RPMI7951 (cell line): ENCODE results near the gene YPEL1. TPM values are rescaled to one million over a fixed set of nuclear protein-coding genes. Genes with fewer than 3 reads are reported as not detected.
"Not testable (repeated sequence)": the region's sequence is repeated elsewhere in the genome, so short reads cannot be mapped to it uniquely, and the experiment has no call there.

Source experiments
- DNase-seq: peaks from one replicate; pipeline ENCODE4 v3.0.0-alpha.2; 2012; ENCODE audit warnings: low read depth
- total RNA-seq: library from RNA; depleted of rRNA; stranded (reverse); fragments of >200 nt; shearing (Covaris generic); gene quantifications from 2 replicates; pipeline ENCODE4 v1.2.3, GENCODE V29; 2014

YPEL1 gene
- total RNA-seq, 1 experiment from 2014 or later: 1.8 TPM

DNA sequence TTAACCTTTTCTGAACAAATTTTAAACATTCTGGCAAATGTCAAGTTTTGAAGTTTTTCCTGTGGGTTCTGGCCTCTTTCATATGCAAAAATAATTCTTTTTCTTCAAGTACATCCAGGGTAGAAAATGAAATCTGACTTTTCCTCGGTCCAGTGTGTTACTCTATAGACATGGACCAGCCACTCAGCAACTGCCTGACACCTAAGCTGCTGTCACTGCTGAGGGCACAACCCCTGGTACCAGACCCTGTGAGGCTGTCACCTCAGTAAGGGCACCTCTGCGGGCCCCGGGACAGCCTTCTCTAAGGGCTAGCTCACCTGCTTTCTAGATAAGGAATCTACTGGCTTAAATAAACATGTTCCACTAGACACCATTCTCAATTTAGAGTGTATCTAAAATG is 36.0 kb downstream of the YPEL1 start:
- DNase-seq: no peak

- DNase-seq: peak; percentile 86
Measured at GRCh38 chr22:21698430-21699329, 36.9 kb downstream of the YPEL1 start.

DNA sequence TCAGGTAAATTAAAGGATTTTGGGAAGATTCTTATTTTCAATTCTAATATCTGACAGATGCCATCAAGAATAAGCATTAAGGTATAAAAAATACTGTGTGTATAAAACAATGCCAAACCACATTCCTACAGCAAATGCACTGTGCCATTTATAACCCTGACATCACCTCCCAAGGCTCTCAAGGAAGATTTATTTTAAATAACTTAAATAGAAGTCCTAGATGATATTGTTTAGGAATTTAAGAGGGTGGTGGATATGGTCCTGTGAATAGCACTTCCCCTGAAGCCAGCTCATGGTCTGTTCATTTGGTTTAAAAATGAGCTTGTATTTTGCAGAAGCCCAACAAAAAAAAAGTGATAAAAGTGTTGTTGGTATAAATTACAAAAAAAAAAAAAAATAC is 37.7 kb downstream of the YPEL1 start:
- DNase-seq: no peak

DNA sequence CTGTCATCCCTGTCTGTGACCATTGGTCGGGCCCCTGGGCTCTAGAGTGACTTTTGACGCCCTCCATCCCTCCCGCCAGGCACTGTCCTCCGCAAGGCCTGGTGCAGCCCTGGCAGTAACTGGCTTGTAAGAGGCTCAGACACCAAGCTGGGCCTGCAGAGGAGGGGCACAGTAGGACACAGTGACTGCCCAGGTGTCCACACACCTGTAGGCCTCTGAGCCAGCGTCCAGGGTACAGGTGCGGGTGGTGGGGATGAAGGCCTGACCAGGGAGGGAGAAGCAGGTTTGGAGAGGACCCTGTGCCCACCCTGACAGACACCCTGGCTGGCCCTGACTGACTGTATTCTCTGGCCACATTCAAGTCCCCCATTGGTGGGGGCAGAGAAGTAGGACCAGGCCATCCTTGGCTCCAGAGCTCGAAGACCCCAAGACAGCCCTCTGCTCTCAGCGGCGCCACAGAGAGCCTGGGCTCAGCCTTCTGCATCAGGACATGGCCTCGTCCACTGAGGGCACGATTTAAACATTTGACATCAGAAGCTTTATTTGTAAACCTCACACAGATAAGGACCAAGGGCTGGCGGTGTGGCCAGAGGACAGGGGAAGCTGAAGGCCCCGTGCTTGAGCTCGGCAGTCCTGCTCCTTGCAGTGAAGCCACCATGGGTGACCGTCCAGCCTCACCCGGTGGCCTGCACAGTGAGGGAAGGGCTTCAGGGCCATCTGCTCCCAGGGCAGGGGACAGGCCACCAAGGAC is 38.4 kb downstream of the YPEL1 start:
- no peak for DNase-seq

GRCh38 chr22:21696115-21696514 is 39.5 kb downstream of the YPEL1 start:
- no peak for DNase-seq

DNA sequence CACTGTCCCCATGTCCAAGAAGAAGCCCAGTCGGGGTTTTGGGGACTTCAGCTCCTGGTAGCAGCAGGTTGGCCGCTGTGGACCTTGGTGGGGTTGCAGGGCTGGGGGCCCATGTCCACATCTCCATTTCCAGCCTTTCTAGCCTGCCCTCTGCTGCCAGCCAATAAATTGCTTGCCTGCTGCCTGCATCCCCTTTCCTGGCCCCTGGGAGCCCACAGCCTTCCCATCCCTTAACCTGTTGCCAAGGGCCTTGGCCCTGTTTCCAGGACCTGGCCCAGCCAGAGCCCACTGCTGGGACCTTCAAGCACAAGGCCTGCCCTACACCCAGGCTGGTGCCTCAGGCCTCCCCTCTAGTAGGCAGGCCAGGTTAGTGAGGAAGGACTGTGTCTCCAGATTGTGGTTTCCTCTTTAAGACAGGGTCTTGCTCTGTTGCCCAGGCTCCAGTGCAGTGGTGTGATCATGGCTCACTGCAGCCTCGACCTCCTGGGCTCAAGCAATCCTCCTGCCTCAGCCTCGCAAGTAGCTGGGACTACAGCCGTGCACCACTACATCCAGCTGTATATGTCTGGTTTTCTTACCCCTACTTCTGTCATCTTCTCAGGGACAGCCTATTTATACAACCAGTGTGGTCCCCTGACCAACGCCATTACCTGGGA is 40.0 kb downstream of the YPEL1 start:
- no peak for DNase-seq

GRCh38 chr22:21694795-21695429 is 40.7 kb downstream of the YPEL1 start:
- no peak for DNase-seq

DNA sequence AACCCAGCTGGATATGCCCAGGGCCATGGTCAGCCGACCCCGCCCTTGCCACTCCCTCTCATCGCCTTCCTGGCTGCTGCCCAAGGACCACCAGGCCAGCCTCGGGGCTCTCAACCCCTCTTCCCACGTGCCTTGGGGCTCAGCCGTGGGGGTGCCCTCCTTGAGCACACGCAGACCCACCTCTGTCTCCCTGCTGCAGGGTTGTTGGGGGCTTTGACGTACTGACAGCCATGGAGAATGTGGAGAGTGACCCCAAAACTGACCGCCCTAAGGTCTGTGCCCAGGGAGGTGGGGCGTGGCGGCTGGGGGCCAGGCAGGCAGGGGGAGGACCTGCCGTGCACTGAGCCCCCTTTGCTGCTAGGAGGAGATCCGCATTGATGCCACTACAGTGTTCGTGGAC is 41.2 kb downstream of the YPEL1 start:
- no peak for DNase-seq

DNA sequence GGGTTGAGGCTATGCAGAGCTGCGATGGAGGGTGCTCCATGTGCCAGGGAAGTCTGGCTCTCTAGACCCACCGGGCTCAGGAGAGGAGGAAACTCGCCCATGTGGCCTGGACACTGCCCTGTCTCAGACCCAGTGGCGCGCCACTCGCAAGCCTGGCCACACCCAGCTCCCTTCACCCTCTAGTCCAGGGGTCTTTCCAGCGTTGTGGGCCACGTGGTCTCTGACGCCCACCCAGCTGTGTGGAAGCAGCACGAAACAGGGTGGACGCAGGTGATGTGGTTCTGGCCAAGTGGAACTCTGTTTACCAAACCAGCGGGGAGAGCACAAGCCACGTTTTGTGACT is 41.6 kb downstream of the YPEL1 start:
- DNase-seq: no peak

GRCh38 chr22:21693333-21693998 is 42.1 kb downstream of the YPEL1 start:
- no peak for DNase-seq

DNA sequence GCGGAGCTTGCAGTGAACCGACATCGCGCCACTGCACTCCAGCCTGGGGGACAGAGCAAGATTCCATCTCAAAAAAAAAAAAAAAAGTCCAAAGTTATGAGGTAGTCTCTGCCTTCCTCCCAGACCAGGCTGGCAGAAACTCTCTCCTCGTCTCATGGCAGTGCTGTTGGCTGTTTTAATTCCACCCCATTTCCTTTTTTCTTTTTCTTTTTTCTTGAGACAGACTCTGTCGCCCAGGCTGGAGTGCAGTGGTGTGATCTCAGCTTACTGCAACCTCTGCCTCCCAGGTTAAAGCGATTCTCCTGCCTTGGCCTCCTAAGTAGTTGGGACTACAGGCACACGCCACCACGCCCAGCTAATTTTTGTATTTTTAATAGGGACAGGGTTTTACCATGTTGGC is 42.7 kb downstream of the YPEL1 start:
- DNase-seq: not testable (repeated sequence)

- DNase-seq: no peak
Measured at GRCh38 chr22:21691816-21692215, 43.8 kb downstream of the YPEL1 start.

DNA sequence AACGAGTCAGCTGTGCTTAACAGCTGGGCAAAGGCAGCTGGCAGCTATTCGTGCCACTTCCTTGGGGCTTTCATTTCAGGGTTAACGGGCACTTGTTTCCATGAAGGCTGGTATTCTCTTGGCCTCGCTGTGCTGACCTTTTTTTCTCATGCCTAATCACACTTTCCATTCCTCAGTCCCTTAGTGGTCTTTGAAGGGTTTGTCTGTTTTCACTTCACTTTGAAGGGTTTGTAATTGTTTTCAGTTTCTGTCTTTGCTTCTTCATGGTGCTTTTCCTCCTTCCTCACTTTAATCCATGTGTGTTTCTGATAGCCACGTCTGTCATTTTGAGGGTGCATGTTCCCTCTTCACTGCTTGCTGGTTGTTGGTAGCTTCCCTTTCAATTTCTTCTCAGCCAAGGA is 45.2 kb downstream of the YPEL1 start:
- peak; percentile 37 for DNase-seq

DNA sequence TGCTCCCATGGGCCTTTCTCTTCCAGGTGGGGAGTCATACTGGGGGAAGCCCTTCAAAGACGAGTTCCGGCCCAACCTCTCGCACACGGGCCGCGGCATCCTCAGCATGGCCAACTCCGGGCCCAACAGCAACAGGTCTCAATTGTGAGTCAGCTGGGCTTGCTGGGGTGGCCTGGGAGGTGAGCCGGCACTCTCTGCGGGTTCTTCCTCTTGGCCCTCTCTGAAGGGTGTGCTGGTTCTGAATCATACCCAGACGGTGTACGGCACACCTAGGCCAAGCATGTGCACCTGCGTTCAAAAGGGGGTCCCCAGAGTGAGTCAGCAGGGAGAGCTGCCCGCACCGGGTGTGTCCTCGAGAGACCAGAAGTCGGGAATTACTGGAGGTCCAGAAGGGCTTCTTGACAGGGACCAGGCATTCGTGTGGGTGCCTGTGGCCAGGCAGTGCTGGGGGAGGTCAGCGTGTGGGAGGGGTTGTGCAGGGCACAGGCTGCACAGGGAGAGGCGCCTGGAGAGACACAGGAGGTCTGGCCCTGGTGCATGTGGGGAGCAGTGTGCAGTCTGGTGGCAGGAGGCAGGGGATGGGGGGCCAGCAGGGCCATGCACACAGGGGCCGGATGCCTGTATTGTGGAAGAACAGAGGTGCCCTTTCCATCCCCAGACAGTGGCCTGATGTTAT is 46.8 kb downstream of the YPEL1 start:
- no peak for DNase-seq

DNA sequence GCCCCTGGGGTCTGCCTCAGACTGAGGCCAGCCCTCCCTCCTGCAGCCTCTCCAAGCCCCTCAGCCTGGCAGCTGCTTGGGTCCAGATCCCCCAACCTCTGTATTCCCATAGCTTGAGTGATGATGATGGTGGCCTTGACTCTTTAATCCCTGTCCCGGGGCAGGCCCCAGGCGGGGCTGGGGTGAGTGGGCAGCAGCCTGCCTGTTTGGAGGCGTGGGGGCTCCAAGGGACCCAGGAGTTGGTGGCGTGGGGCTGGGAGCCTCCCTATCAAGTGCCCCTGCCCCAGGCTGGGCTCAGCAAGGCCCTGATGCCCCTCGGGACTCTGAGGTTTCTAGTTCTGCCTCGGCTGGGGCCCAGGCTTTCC is 47.3 kb downstream of the YPEL1 start:
- no peak for DNase-seq

DNA sequence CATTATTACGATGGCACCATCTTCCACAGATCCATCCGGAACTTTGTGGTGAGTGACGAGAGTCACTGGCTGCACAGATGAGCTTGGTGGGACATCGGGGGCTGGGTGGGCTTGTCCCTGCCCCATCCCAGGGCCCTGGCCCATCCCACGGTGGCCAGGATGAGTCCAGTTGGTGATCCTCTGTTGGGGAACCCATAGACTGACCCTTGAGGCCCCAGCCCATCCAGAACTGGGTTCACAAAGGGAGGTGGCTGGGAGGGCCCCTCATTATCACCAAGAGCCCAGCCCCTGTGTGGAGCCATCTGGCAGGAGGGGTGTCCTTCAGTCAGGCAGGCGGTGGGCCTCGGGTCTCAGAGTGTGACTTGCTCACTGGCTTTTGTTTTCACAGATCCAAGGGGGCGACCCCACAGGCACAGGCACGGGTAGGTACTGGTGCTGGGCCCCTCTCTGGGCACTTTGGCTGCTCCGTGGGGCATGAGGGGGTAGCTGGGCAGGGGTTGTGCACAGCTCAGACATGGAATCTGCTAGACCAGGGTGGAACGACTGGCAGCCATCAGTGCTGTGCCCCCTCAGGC is 47.8 kb downstream of the YPEL1 start:
- DNase-seq: no peak

- DNase-seq: no peak
Measured at GRCh38 chr22:21686634-21687393, 48.8 kb downstream of the YPEL1 start.

DNA sequence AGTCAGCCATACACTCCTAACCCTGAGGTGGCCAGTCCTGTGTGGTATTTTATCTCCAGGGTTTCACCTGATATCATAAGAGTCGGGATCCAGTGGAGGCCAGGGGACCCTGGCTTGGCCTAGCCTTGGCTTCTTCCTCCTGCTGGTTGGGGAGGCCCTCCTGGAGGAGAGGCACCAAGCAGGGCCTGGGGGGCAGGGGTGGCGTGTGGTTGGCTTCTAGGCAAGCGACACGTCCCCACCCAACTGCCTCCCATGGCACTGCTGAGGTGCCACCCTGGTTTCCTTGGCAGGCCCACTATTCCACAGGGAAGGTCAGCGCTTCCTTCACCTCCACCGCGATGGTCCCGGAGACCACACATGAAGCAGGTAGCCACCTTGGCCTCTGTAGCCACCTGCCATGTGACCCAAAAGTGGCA is 49.4 kb downstream of the YPEL1 start:
- DNase-seq: no peak

DNA sequence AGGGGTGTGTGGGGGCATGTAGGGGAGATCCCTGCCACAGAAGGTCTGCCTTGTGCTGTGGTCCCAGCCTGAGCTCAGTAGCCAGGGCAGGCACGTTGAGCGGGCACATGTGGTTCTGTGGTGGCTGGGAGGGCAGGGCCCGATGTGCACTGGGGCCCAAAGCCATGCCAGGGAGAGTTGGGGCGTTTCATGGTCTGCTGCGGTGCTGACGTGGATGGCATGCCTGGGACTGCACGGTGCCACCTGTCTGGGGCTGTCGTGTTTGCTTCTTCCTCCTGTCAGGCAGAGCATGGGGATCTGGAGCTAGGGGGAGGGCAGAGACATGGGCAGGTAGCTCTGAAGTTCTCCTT is 50.5 kb downstream of the YPEL1 start:
- DNase-seq: no peak
